HG02623 (cell line): Measurements from ENCODE around the gene GZMM.
A peak's percentile ranks its signal among the peaks of the same experiment; 100 is the strongest.

Experiments
- ATAC-seq: cut with Tn5 transposase; IDR thresholded peaks from one replicate; pipeline ENCODE4 v1.9.1; 2021; ENCODE audit warnings: moderate library complexity; ENCODE audit not compliant: unreplicated experiment

The GZMM gene

DNA sequence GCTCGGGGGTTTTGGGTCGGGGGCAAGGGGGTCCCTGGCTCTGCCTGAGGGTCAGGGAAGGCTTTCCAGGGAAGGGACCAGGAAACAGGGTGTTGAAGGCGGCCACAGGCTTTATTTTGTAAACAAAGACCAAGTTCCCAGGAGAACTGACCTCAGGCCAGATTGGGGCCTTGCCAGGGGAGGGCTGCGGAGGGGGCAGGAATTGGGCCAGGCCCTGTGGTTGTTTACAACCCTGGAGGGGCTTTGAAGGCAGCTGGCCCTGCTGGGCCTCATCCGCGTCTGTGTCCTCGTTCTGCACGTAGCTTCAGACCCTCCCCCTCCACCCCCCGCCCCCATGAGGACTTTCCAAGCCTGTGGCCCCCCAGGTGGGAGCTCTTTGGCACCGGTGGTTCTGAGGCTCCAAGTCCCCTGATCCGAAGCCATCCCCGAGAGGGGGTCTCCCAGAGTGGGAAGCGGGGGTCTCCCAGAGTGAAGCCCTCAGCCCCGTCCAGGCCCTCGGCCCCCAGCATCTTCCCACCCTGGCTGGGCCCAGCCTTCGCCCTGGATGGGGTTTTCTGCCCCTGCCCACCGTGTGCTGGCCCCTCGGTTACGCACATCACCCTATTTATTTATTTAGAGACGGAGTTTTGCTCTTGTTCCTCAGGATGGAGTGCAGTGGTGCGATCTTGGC, 15.1 kb downstream of the GZMM start:
- ATAC-seq: no peak

DNA sequence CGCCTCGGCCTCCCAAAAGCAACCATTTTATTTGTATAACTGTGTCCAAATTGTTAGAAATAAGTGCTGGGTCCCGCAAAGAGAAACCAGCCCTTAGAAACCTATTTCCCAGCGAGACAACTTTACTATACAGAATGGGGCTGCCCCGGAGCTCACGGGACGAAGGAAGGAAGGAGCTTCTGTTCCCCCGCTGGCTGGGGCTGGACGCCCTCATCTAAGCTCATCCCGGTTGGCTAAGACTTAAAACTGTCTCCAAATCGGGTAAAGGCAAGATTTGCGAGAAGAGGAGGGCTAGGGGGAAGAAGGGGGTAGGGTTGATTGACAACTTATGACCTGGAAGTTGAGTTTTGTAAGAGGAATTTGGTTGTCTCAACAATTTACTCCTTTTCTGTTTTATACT, 16.3 kb downstream of the GZMM start:
- ATAC-seq: no peak

DNA sequence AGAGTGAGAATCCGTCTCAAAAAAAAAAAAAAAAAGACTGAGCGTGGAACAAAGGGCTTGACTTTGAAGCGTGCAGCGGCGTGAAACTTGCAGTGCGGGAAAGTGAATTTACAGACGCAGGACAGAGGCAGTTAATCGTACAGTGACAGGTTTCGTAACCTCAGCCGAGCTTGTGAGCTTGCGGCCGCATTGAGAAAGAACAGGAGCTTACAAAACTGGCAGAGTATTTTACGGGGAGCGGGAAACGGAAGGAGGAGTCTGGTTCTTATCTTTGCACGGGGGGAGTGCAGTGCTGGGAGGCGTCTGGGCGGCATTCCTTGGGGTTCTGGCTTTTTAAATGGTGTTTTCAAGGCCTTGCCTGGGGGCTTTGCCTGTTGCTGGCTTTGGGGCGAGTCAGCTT, 22.6 kb downstream of the GZMM start:
- ATAC-seq: no peak

DNA sequence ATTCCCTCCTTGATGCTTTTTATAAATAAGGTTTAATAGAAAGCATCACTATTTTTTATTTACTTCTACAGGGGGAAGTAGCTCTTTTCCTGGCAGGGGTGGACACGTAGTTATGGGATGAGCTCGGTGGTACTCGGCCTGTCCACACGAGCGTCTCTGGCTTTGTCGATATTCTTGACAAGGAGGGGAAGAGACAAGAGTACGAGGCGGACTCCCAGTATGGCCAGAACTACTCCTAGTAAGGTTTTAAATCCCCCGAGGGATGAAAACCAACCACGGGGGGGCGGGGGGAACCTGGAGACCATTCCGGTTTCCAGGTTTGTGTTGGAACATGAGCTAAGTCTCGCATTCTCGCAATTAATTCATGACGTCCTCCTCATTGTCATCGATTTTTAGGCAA, 23.0 kb downstream of the GZMM start:
- no peak for ATAC-seq

DNA sequence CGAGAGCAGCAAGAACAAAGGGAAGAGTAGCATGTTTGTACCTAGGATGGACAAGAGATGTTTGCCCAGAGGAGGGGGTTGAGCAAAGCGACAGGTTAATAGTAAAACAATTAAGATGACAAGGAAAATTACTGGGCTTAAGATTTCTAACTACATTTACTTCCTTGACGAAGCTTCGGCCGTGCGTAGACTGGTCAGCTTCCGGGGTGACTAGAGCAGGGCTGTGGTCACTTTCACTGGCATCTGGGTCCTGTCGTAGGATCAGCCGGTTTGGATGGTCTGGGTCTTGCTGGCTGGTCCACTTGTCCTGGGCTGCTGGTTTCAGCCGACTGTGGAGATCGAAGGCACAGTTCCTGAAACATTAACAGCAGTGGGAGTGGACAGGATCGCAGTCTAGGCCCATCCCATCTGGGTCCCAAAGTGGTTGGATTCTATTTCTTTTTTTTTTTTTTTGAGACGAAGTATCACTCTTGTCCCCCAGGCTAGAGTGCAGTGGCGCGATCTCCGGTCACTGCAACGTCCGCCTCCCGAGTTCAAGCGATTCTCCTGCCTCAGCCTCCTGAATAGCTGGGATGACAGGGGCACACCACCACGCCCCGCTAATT, 23.5 kb downstream of the GZMM start:
- ATAC-seq: no peak

DNA sequence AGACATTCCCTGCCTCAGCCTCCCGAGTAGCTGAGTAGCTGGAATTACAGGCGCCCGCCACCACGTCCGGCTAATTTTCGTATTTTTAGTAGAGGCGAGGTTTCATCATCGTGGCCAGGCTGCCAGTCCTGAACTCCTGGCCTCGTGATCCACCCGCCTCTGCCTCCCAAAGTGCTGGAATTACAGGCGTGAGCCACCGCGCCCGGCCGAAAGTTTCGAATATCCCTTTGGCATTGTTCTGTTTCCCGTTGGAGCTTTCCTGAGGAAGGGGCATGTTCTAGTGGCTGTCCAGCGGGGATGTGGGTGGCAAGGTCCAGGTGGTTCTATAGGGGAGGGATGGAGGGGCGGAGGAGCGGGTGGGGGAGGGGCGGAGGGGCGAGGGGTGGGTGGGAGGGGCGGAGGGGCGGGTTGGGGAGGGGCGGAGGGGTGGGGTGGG, 26.4 kb downstream of the GZMM start:
- ATAC-seq: no peak

DNA sequence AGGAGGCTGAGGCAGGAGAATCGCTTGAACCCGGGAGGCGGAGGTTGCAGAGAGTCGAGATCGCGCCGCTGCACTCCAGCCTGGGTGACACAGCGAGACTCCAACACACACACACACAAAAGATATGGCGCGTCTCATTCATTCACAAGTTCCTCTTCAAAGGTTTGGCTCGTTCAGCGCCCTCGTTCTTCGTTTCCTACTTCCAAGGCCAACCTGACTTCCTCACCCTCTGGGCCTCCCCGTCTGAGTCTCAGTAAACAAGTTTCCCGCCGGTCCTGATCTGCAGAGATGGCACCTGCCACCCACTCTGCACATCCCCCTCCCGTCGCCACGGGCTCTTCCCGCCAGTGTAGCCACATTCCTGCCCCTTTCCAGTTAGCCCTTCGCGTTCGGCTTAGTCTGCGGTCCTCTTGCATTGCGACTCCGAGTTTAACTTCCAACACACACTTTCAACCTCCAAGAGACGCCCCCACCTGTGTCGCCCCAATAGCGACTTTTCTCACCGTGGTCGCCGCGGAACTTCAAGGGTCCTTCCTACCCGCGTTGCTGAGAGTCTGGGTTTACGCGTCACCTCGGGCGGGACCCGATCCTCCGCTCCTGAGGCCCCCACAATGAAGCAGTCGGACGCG, 27.2 kb downstream of the GZMM start:
- ATAC-seq: no peak

DNA sequence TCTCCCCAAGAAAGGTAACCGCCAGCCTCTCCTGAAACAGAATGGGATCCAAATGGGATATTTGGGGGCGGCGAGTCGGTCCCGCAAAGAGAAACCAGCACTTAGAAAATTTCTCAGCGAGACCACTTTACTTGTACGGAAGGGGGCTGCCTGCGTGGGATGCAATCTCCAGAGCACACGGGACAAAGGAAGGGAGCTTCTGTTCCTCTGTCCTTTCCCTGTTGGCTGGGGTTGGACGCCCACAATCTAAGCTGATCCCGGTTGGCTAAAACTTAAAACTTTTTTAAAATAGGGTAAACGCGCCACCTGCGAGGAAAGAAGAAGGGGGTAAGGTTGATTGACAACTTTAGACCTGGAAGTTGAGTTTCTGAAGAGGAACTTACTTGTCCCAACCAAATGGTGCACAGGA, 27.7 kb downstream of the GZMM start:
- ATAC-seq: no peak

DNA sequence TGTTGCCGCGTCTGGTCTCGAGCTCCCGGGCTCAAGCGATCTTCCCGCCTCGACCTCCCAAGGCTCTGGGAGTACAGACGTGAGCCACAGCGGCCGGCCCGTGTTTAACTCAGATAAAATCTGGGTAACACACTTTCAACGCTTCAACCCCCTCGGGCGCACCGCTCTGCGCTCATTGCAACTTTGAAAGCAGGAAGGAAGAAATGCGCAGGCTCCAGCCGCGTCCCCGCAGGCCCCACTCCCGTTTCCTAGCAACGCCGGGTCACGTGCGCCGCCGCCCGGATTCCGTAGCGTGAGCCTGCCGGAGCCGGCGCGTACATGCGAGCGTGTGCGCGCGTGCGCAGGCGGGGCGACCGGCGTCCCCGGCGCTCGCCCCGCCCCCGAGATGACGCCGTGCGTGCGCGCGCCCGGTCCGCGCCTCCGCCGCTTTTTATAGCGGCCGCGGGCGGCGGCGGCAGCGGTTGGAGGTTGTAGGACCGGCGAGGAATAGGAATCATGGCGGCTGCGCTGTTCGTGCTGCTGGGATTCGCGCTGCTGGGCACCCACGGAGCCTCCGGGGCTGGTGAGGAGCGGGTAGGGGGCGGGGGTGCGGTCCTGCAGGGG, 28.4 kb downstream of the GZMM start, which contains the start of gene BSG:
Gene BSG (plus strand): TSS at position 457 of the 603 bp plus-strand sequence. CDS start 39 bp downstream, at position 496.
- ATAC-seq: peak; percentile 76

DNA sequence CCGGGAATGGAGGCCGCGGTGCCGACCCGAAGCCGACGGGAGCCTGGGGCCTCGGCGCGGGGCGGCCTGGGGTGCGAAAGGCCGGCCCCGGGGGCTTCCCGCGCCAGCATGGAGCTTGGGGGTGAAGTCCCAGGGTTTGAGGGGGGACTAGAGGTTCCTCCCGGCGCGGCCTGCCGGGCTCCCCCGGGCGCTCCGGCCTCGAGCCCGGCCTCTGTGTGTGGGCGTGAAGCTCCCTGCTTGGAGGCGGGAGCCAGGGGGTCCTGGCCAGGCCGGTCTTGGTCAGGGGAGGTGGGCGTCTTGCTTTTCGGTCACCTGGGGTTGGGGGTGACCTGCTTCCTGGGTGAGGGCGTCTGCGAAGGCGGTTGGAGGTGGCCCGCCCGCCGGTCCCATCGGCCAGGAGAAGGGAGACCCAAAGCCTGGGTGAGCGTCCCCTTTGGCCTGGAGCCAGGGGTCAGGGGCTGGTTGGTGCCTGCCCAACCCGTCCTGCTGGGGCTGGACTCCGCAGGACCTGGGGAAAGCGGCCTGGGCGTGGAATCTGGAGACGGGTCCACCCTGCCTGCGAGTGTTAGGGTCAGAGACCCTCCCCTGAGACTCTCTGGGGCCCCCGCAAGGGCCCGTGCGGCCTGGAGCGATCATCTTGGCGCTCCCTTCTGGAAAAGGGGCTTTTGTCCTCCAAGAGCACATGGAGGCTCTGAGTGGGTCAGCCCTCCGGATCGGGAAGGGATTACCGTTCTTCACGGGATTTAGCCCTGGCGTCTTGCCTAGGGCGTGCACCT, 29.1 kb downstream of the GZMM start:
- peak; percentile 2 for ATAC-seq

DNA sequence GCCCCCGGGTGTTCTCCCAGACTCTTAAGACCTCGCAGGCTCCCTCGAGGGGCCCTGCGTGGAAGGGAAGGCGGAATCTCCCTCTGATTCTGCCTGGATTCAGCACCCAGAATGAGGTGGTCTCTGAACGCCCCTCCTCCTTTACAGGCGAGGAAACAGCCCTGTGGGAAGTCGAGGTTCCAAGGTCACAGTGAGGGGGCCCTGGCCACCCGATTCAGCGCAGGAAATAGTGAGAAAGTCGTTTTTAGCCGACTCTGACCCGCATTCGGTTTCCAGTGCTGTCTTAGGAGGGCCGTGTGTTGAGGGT, 29.6 kb downstream of the GZMM start:
- ATAC-seq: no peak

DNA sequence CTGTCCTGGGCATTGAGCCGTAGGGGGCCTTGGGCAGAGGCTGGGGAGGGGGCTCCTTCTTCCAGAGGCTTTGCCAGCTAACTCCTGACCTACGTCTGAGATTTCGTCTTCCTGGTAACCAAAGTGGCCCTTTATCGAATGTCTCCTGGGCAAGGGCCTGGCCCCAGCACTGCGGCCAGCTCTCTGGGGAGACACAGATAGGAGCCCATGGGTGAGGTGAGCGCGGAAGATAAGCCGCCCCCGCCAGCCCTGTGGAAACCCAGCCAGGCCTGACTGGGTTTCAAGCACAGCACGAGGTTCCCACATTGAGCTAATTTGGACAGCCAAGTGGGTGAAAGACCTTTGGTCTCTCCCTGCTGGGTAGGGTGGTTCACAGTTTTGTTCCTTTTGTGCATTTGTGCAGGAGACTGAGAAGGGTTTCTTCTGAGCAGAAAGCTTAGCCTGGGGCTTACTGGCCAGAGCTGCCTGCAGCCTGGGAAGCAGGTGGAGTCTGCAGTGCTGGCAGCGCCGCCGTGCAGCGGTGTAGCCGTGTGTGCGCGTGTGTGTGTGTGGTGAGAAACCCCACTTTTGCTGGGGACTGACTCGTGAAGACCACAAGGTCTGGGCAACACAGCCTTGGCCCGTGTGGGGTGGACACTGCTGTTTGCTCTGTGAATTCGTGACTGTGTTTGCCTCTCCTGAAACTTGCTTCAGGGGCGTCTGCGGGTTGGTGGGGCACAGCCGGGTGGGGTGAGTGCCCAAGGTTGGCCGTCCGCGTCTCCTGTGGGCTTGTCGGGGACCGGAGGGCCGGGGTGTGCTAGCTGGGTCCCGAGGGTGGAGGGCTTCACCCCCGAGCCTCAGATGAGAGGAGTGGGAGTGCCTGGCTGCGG, 31.0 kb downstream of the GZMM start:
- ATAC-seq: no peak

DNA sequence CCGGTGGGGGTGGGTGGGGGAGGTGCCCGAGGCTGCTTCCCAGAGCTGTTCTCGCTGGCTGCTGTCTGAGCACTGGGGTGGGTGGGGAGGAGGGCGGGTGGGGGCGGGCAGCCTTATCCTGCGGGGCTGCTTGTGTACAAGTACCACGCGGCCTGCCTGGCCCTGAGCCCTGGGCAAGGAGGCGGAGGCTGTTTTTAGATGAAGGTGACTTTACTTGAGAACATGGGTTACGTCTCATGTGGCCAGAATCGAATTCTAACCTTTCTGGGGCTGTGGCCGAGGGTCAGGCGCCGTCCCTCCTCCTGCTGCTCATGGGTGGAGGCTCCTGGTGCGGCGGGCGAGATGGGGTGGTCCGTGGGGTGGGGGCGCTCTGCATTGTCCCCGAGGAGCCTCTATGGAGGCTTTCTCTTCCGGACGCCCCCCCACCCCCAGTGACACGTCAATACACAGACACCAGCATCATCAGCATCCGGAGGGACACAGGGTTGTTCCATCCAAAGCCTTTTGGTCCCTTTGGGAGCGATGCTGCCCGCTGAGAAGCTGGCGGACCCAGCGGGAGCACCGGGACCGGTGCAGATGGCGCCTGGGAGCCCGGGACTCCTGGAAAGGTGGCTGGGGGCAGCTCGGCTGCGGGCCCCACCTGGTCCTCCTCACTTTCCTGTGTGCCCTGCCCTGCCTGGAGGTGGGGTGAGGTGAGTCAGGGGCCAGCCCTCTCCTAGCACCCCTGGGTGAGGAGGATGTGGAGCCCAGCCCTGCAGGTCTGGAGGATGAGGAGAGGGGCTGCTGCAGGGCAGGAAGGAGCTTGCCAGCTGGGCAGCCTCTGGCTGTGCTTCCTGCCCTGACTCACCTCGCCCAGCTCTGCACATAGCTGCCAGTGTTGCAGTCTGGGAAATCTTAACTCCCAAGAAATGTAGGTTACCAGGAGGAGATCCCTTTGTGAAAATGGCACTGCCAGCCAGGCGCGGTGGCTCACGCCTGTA, 32.0 kb downstream of the GZMM start:
- no peak for ATAC-seq

DNA sequence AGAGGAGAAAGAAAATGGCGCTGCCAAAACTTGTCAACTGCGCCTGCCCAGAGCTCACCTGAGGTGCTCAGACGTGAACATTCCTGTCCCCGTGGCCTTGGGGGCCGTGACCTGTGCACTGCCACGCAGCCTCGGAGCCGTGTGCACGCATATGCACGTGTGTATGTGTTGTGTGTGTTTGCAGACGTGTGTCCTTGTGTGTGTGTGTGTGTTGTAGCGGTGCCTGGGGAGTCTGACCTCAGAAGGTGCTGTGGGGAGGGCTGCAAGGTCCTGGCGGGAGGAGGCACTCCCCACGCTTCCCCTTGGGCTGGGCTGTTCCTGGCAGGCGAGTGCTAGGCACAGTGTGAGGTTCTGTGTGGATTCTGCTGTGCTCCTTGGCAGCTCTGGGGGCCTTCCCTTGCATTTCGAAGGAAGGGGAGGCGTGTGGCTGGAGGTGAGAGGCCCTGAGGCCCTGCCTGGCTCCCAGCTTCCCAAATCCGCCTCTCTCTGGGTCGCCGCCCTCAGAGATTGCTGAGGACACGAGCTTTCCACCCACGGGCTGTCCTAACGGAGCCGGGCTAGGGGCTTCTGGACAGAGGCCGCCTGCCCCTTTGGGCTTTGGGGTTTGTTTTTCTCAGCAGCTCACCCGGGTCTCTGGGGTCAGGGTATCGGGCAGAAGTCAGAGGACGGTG, 33.0 kb downstream of the GZMM start:
- ATAC-seq: no peak

DNA sequence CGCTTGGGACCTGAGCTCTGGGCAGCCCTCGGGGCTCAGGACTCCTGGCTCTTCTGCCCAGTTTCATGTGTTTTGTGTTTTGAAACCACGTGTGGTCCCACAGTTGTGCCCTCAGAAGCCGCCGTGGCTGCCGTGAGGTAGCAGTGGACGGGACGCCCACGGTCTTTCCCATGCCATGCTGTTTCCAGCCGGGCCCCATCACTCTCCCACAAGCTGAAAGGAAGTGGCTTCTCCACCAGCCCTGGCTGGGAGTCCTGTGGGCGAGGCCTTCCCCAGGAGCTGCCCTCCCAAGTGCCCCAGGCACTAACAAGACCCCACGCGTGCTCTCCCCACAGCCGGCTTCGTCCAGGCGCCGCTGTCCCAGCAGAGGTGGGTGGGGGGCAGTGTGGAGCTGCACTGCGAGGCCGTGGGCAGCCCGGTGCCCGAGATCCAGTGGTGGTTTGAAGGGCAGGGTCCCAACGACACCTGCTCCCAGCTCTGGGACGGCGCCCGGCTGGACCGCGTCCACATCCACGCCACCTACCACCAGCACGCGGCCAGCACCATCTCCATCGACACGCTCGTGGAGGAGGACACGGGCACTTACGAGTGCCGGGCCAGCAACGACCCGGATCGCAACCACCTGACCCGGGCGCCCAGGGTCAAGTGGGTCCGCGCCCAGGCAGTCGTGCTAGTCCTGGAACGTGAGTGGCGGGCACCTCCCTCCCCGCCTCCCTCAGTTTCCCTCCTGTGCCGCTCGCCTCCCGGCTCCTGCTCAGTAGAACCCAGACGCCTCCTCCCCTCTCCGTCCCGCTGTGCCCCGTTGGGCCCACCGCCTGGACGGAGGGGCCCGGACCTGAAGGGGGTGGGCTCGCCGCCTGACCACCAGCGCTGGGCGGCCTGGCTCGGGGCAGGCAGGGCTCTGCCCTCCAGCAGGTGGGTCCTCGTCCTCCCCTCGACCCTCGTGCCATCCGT, 33.9 kb downstream of the GZMM start:
- no peak for ATAC-seq

DNA sequence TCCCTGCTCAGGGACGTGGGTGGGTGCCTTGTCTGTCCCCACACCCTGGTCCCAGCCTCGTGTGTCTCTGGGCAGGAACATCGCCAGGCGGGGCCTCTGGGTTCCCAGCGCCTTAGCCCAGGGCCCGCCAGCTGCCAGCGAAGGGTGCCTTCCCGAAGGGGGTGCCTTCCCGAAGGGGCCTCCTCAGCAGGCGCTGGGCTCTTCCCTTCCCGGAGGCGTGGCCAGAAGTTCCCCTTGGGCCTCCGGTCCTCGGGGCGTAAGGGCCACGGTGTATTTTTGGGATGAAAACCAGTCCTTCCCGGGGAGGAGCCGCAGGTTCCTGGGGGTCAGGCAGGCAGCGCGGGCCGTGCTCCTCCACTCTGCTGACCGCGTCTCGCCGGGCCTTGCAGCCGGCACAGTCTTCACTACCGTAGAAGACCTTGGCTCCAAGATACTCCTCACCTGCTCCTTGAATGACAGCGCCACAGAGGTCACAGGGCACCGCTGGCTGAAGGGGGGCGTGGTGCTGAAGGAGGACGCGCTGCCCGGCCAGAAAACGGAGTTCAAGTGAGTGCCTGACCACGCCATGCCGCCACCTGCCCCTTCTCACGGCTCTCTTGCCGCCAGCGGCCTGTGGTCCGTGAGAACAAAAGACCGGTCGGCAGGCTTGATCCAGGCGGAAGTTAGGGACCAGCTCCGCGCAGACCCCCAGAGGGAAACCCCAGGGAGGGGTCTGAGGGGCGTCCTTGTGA, 35.4 kb downstream of the GZMM start:
- no peak for ATAC-seq

DNA sequence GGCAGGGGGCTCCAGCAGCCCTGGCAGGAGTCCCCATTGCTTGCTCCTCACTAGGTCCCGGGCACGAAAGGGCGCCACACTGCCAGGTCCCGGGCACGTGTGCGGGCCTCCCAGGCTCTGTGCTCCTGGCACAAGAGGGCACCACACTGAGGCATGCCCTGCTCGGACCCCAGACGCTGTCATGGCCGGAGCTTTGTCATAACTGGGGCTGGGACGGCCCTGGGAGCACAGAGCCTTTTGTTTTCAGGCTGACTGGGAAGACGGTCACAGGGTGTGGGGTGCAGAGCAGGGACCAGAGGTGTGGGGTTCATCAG, 35.9 kb downstream of the GZMM start:
- no peak for ATAC-seq
